ENCODE results near the gene RNFT2. TPM values are rescaled to one million over a fixed set of nuclear protein-coding genes. Genes with fewer than 3 reads are reported as not detected.

The RNFT2 gene
- total RNA-seq, 1 experiment from 2014 or later: 27.7 TPM

DNA sequence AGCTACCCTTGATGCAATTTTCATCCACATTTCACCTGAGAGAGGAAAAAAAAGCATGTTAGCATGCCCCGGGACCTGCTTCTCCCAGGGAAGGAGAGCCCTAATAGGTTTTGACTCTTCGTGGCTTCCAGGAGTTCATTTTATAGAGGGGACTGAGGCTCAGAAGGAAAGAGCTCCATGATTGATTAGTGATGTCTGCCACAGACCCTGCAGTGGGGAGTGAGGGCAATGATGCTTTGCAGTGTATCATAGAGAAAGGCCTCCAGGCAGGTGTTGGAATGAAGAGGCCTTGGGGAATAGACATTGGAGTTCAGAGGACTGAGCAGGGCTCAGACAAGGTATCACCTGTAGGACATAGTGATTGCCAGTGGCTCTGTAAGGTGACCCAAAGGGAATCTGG is 41.5 kb downstream of the RNFT2 start (continued):
- no peak for TF ChIP-seq MYBL2 (CRISPR knock-in tag; IDR thresholded peaks at IDR 0.05)

DNA sequence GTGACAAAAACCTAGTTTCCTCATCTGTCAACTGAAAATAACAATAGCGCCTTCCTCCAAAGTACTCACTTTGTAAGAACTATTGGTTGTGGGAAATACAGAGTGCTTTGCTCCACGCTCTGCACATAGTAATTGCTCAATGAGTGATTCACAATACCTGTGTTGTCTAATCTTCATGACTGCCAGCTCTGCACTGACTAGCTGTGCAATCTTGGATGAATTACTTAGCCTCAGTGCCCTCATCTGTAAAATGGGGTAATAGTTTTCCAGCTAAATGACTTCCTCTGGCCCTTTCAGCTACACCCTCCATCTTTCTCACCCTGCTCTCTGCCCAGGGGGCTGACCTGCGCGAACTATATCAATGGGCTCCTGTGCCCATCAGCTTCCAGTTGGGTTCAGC is 42.8 kb downstream of the RNFT2 start:
- no peak overlapping the region for H3K4me3 Mint-ChIP-seq
- CTCF ChIA-PET: interaction anchor here (1.2 to 1.8 kb wide), 3 partner anchors 21 to 102 kb away, joined by 3 to 6 read pairs (median 5); no protein-coding TSS in a partner anchor
- no peak for TF ChIP-seq TEAD4 (CRISPR knock-in tag; IDR thresholded peaks at IDR 0.05)
- TF ChIP-seq, protein P1, sequence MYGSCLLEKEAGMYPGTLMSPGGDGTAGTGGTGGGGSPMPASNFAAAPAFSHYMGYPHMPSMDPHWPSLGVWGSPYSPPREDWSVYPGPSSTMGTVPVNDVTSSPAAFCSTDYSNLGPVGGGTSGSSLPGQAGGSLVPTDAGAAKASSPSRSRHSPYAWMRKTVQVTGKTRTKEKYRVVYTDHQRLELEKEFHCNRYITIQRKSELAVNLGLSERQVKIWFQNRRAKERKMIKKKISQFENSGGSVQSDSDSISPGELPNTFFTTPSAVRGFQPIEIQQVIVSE (CRISPR knock-in tag; IDR thresholded peaks at IDR 0.05; ENCODE audit: borderline replicate concordance): no peak
- TF ChIP-seq SOX15 (CRISPR knock-in tag; IDR thresholded peaks at IDR 0.05): no peak
- no peak for TF ChIP-seq ESRRA (CRISPR knock-in tag; IDR thresholded peaks at IDR 0.05; ENCODE audit: borderline replicate concordance)
- TF ChIP-seq, protein P2, sequence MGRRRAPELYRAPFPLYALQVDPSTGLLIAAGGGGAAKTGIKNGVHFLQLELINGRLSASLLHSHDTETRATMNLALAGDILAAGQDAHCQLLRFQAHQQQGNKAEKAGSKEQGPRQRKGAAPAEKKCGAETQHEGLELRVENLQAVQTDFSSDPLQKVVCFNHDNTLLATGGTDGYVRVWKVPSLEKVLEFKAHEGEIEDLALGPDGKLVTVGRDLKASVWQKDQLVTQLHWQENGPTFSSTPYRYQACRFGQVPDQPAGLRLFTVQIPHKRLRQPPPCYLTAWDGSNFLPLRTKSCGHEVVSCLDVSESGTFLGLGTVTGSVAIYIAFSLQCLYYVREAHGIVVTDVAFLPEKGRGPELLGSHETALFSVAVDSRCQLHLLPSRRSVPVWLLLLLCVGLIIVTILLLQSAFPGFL (CRISPR knock-in tag; IDR thresholded peaks at IDR 0.05; ENCODE audit: borderline replicate concordance): no peak
- no peak for TF ChIP-seq JUN (CRISPR knock-in tag; IDR thresholded peaks at IDR 0.05)
- TF ChIP-seq FOXP1 (CRISPR knock-in tag; IDR thresholded peaks at IDR 0.05; ENCODE audit: borderline replicate concordance): no peak
- TF ChIP-seq IRF2 (CRISPR knock-in tag; IDR thresholded peaks at IDR 0.05; ENCODE audit: borderline replicate concordance, low read depth): no peak
- TF ChIP-seq NR2C2 (CRISPR knock-in tag; IDR thresholded peaks at IDR 0.05): no peak
- no peak for TF ChIP-seq CBFB (CRISPR knock-in tag; IDR thresholded peaks at IDR 0.05; ENCODE audit: low read depth)
- no peak for TF ChIP-seq ZNF317 (CRISPR knock-in tag; IDR thresholded peaks at IDR 0.05; ENCODE audit: borderline replicate concordance, low read depth)
- TF ChIP-seq, protein P3, sequence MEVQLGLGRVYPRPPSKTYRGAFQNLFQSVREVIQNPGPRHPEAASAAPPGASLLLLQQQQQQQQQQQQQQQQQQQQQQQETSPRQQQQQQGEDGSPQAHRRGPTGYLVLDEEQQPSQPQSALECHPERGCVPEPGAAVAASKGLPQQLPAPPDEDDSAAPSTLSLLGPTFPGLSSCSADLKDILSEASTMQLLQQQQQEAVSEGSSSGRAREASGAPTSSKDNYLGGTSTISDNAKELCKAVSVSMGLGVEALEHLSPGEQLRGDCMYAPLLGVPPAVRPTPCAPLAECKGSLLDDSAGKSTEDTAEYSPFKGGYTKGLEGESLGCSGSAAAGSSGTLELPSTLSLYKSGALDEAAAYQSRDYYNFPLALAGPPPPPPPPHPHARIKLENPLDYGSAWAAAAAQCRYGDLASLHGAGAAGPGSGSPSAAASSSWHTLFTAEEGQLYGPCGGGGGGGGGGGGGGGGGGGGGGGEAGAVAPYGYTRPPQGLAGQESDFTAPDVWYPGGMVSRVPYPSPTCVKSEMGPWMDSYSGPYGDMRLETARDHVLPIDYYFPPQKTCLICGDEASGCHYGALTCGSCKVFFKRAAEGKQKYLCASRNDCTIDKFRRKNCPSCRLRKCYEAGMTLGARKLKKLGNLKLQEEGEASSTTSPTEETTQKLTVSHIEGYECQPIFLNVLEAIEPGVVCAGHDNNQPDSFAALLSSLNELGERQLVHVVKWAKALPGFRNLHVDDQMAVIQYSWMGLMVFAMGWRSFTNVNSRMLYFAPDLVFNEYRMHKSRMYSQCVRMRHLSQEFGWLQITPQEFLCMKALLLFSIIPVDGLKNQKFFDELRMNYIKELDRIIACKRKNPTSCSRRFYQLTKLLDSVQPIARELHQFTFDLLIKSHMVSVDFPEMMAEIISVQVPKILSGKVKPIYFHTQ (CRISPR knock-in tag; IDR thresholded peaks at IDR 0.05): no peak
- TF ChIP-seq NFATC4 (CRISPR knock-in tag; IDR thresholded peaks at IDR 0.05): no peak
- TF ChIP-seq SP1 (CRISPR knock-in tag; conservative IDR thresholded peaks at IDR 0.05): no peak
- TF ChIP-seq FOXJ3 (CRISPR knock-in tag; IDR thresholded peaks at IDR 0.05; ENCODE audit: borderline replicate concordance): no peak
- no peak for TF ChIP-seq MXD4 (CRISPR knock-in tag; IDR thresholded peaks at IDR 0.05; ENCODE audit: borderline replicate concordance)
- no peak for TF ChIP-seq ATF1 (CRISPR knock-in tag; IDR thresholded peaks at IDR 0.05)
- no peak for TF ChIP-seq TP53 (CRISPR knock-in tag; IDR thresholded peaks at IDR 0.05)
- TF ChIP-seq ZNF423 (CRISPR knock-in tag; IDR thresholded peaks at IDR 0.05): no peak
- TF ChIP-seq, protein P4, sequence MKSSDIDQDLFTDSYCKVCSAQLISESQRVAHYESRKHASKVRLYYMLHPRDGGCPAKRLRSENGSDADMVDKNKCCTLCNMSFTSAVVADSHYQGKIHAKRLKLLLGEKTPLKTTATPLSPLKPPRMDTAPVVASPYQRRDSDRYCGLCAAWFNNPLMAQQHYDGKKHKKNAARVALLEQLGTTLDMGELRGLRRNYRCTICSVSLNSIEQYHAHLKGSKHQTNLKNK (CRISPR knock-in tag; IDR thresholded peaks at IDR 0.05): no peak
- peaks cover 4% of the 10 kb centered on the region; the same call in 1 of the 2 replicates for H3K9me3 Mint-ChIP-seq
- POLR2A ChIA-PET: no interaction called here
- peaks cover 60% of the 10 kb centered on the region for H3K36me3 Mint-ChIP-seq
- H3K4me1 Mint-ChIP-seq: peaks cover 6% of the 10 kb centered on the region
- no peaks in the 10 kb centered on the region for H3K27me3 Mint-ChIP-seq (ENCODE audit: low read depth)
- ATAC-seq: no peak
- H3K27ac Mint-ChIP-seq: no peak overlapping the region
- DNase-seq (ENCODE audit: low spot score): no peak
